ENCODE results near the gene ACOX1.

Gene ACOX1

DNA sequence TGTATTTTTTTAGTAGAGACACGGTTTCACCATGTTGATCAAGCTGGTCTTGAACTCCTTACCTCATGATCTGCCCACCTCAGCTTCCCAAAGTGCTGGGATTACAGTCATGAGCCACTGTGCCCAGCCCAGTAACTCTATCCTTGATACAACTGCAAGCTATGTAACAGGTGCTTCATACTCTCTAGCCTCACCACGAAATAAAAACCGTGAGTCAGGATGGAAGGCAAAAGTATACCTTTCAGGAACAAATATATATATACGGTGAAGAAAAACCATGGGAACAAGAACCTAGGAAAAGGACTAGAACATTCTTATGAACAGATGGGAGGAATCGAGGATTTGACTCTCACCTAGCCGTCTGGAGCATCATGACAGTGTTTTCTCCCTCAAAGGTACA, 28.5 kb downstream of the ACOX1 start:
- no peak overlapping the region for H3K4me3 ChIP-seq (ENCODE audit: control insufficient read depth, low read depth, low read length)
- DNase-seq (ENCODE audit: low read depth), result no peak
- TF ChIP-seq, protein P1, sequence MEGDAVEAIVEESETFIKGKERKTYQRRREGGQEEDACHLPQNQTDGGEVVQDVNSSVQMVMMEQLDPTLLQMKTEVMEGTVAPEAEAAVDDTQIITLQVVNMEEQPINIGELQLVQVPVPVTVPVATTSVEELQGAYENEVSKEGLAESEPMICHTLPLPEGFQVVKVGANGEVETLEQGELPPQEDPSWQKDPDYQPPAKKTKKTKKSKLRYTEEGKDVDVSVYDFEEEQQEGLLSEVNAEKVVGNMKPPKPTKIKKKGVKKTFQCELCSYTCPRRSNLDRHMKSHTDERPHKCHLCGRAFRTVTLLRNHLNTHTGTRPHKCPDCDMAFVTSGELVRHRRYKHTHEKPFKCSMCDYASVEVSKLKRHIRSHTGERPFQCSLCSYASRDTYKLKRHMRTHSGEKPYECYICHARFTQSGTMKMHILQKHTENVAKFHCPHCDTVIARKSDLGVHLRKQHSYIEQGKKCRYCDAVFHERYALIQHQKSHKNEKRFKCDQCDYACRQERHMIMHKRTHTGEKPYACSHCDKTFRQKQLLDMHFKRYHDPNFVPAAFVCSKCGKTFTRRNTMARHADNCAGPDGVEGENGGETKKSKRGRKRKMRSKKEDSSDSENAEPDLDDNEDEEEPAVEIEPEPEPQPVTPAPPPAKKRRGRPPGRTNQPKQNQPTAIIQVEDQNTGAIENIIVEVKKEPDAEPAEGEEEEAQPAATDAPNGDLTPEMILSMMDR (conservative IDR thresholded peaks at IDR 0.05; ENCODE audit: control insufficient read depth, insufficient read depth, low read depth, low read length), result no peak

- H3K4me3 ChIP-seq (ENCODE audit: control insufficient read depth, low read depth, low read length), result no peak overlapping the region
- TF ChIP-seq, protein P1 (conservative IDR thresholded peaks at IDR 0.05; ENCODE audit: control insufficient read depth, insufficient read depth, low read depth, low read length), result no peak
- no peak for DNase-seq (ENCODE audit: low read depth)
These were observed 33.8 kb downstream of the ACOX1 start for GRCh38 chr17:75945211-75945610.

DNA sequence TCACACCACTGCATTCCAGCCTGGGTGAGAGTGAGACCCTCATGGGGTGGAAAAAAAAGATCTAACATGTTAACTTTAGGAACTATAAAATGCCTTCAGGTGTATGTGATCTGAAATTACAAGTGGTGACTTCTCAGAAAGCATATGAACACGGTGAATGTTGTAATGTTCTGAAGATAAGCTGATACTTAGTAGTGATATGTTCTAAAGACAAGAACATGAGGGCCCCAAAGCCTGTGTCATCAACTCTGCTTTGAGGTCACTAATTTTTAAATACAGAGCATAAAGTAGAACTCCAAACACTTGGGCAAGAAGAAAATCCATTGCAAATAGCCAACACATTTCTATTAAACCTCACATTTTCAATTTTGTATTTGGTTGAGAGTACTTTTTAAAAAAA, 35.5 kb downstream of the ACOX1 start:
- DNase-seq (ENCODE audit: low read depth), result no peak
- H3K4me3 ChIP-seq (ENCODE audit: control insufficient read depth, low read depth, low read length), result no peak overlapping the region
- TF ChIP-seq, protein P1 (conservative IDR thresholded peaks at IDR 0.05; ENCODE audit: control insufficient read depth, insufficient read depth, low read depth, low read length), result no peak

DNA sequence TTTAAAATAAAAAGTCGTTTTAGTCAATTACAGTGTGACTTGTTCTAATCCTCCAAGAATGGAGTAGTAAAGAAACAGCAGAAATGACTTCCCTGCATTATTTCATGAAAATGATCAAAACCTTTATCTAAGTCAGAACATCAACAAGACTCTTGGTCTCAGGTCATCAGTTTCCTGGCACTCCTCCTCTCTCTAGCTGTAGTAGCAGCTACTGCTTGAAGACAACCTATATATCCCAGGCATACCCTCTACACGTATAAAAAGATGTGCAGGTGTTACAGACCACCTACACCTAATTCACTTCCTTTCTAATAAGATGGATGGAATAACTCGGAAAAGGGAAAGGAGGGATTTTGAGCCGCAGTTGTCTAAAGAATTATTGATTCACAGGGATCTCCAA, 36.5 kb downstream of the ACOX1 start:
- TF ChIP-seq, protein P1 (conservative IDR thresholded peaks at IDR 0.05; ENCODE audit: control insufficient read depth, insufficient read depth, low read depth, low read length), result no peak
- H3K4me3 ChIP-seq (ENCODE audit: control insufficient read depth, low read depth, low read length), result no peak overlapping the region
- no peak for DNase-seq (ENCODE audit: low read depth)

DNA sequence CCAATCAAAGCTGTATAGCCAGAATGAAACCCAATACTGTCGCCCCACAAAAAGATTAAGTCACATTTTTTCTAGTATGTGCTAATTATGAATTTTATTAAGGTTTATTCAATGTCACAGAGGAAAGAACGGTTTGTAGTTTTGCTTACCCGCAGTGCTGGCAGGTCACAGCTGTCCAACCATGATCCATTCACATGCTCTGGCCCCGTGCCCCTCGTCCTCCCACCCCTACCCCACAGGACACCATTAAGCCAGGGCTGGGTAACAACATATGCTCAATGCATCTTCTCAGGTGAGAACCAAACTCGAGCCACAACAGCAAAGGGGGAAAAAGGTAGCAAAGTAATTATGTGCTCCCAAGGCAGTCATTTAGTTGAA, 37.5 kb downstream of the ACOX1 start:
- no peak for DNase-seq (ENCODE audit: low read depth)
- TF ChIP-seq, protein P1 (conservative IDR thresholded peaks at IDR 0.05; ENCODE audit: control insufficient read depth, insufficient read depth, low read depth, low read length), result no peak
- H3K4me3 ChIP-seq (ENCODE audit: control insufficient read depth, low read depth, low read length), result peak overlapping the region; percentile 78

DNA sequence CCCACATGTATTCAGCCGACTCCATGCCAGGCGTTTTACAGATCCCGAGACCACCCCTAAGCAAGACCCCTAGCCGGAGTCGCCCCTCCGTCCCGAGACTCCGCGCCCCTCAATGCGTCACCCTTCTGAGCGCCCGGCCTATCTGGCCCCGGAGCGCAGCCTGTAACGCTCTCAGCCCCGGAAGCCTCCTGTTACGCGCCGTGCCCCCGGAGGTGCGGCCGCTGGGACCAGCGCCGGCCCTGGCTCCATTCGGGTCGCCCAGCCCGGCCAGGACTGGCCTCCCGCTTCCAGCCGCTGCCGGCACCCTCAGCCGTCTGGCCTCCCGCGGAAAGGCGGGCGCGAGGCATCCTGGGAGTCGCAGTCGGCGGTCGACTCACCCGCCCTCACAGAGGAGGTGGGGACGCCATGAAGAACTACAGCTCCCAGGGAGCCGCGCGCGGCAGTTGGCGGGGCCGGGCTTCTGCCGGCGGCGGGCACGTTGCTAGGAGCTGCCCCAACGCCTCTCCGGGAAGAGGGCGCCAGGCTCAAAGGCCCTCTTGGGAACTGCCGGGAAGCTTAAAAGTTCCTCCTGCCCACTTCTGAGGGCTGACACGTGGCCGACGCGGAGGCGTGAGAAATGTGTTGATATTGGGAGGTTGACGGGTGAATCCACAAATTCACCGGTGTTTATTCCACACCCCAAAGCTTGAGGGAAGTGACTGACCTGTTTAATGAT, 38.1 kb downstream of the ACOX1 start, which contains the start of gene FBF1:
TSS of gene FBF1 (minus strand) at position 316 of the 715 bp plus-strand sequence. CDS start 2,893 bp downstream, outside the sequence.
- DNase-seq (ENCODE audit: low read depth), result peak; percentile 90
- H3K4me3 ChIP-seq (ENCODE audit: control insufficient read depth, low read depth, low read length), result peak within 1 kb of the TSS; percentile 78
- TF ChIP-seq, protein P1 (conservative IDR thresholded peaks at IDR 0.05; ENCODE audit: control insufficient read depth, insufficient read depth, low read depth, low read length), result no peak

Measured in fibroblast of mammary gland (primary cell).